ENCODE measurements around the gene TBC1D3.
"Not testable (repeated sequence)": the region's sequence is repeated elsewhere in the genome, so short reads cannot be mapped to it uniquely, and the experiment has no call there.

DNA sequence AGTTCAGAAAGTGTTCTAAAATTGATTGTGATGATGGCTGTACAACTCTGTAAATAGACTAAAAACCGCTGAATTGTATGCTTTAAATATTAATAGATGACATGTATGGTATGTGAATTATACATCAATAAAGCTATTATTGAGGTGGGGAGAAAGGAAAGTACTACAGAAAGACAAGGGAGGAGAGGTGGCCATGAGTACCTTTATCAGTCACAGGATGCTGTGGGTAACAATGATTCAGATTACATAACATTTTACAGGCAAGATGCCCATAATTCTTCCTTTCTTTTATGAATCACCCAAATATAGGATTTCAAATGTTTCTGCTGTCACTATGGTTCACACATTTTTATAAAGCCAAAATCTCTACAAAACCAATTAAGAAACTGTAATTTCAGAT is 28.5 kb upstream of the TBC1D3 start:
- TF ChIP-seq POLR2AphosphoS5 (IDR thresholded peaks at IDR 0.05; ENCODE audit: low read depth, low read length): not testable (repeated sequence)
- TF ChIP-seq, protein P1, sequence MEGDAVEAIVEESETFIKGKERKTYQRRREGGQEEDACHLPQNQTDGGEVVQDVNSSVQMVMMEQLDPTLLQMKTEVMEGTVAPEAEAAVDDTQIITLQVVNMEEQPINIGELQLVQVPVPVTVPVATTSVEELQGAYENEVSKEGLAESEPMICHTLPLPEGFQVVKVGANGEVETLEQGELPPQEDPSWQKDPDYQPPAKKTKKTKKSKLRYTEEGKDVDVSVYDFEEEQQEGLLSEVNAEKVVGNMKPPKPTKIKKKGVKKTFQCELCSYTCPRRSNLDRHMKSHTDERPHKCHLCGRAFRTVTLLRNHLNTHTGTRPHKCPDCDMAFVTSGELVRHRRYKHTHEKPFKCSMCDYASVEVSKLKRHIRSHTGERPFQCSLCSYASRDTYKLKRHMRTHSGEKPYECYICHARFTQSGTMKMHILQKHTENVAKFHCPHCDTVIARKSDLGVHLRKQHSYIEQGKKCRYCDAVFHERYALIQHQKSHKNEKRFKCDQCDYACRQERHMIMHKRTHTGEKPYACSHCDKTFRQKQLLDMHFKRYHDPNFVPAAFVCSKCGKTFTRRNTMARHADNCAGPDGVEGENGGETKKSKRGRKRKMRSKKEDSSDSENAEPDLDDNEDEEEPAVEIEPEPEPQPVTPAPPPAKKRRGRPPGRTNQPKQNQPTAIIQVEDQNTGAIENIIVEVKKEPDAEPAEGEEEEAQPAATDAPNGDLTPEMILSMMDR (IDR thresholded peaks at IDR 0.05): not testable (repeated sequence)

Data from Panc1 (cell line).